Measurements from ENCODE around the gene PRM1.

Gene PRM1

GRCh38 chr16:11280616-11281522, at the start of gene PRM1:
PRM1 (minus strand) TSS chr16:11281330; CDS start chr16:11281238, 92 bp downstream.
- no peak within 1 kb of the TSS for H3K4me3 Mint-ChIP-seq
- peaks cover 3% of the 10 kb centered on the region for H3K36me3 Mint-ChIP-seq (ENCODE audit: low read depth)
- H3K4me1 Mint-ChIP-seq (ENCODE audit: low read depth) = peaks cover 18% of the 10 kb centered on the region
- H3K27ac Mint-ChIP-seq = no peak within 1 kb of the TSS
- no peaks in the 10 kb centered on the region for H3K9me3 Mint-ChIP-seq
- H3K27me3 Mint-ChIP-seq = no peaks in the 10 kb centered on the region

GRCh38 chr16:11330526-11331237, 49.6 kb upstream of the PRM1 start:
- H3K27me3 Mint-ChIP-seq = no peaks in the 10 kb centered on the region
- H3K27ac Mint-ChIP-seq = peak overlapping the region; percentile 24
- no peak overlapping the region for H3K4me3 Mint-ChIP-seq
- no peaks in the 10 kb centered on the region for H3K36me3 Mint-ChIP-seq (ENCODE audit: low read depth)
- H3K4me1 Mint-ChIP-seq (ENCODE audit: low read depth) = peaks cover 48% of the 10 kb centered on the region
- no peaks in the 10 kb centered on the region for H3K9me3 Mint-ChIP-seq

GRCh38 chr16:11329891-11330290, 48.8 kb upstream of the PRM1 start:
- H3K4me3 Mint-ChIP-seq = no peak overlapping the region
- H3K27ac Mint-ChIP-seq = no peak overlapping the region
- H3K36me3 Mint-ChIP-seq (ENCODE audit: low read depth) = no peaks in the 10 kb centered on the region
- no peaks in the 10 kb centered on the region for H3K27me3 Mint-ChIP-seq
- no peaks in the 10 kb centered on the region for H3K9me3 Mint-ChIP-seq
- peaks cover 56% of the 10 kb centered on the region for H3K4me1 Mint-ChIP-seq (ENCODE audit: low read depth)

- Mint-ChIP-seq H3K4me3 (peak overlapping the region; percentile 49), H3K27me3 (no peaks in the 10 kb centered on the region), H3K36me3 (ENCODE audit: low read depth) (no peaks in the 10 kb centered on the region), H3K9me3 (no peaks in the 10 kb centered on the region), H3K27ac (peak overlapping the region; percentile 15), H3K4me1 (ENCODE audit: low read depth) (peaks cover 59% of the 10 kb centered on the region)
These were observed 48.0 kb upstream of the PRM1 start for GRCh38 chr16:11329071-11329491.

- Mint-ChIP-seq H3K9me3 (no peaks in the 10 kb centered on the region), H3K4me3 (peak overlapping the region; percentile 55), H3K27me3 (no peaks in the 10 kb centered on the region), H3K4me1 (ENCODE audit: low read depth) (peaks cover 59% of the 10 kb centered on the region), H3K27ac (peak overlapping the region; percentile 75), H3K36me3 (ENCODE audit: low read depth) (no peaks in the 10 kb centered on the region)
These were observed 47.3 kb upstream of the PRM1 start for GRCh38 chr16:11328172-11329070.

GRCh38 chr16:11327277-11328171, 46.4 kb upstream of the PRM1 start:
- peaks cover 59% of the 10 kb centered on the region for H3K4me1 Mint-ChIP-seq (ENCODE audit: low read depth)
- H3K4me3 Mint-ChIP-seq = peak overlapping the region; percentile 55
- H3K9me3 Mint-ChIP-seq = no peaks in the 10 kb centered on the region
- H3K27me3 Mint-ChIP-seq = no peaks in the 10 kb centered on the region
- no peaks in the 10 kb centered on the region for H3K36me3 Mint-ChIP-seq (ENCODE audit: low read depth)
- peak overlapping the region; percentile 75 for H3K27ac Mint-ChIP-seq

GRCh38 chr16:11326737-11327276, 45.7 kb upstream of the PRM1 start:
- Mint-ChIP-seq H3K9me3 (no peaks in the 10 kb centered on the region), H3K4me1 (ENCODE audit: low read depth) (peaks cover 59% of the 10 kb centered on the region), H3K36me3 (ENCODE audit: low read depth) (no peaks in the 10 kb centered on the region), H3K27ac (peak overlapping the region; percentile 75), H3K4me3 (peak overlapping the region; percentile 55), H3K27me3 (no peaks in the 10 kb centered on the region)

- peaks cover 59% of the 10 kb centered on the region for H3K4me1 Mint-ChIP-seq (ENCODE audit: low read depth)
- H3K27ac Mint-ChIP-seq = peak overlapping the region; percentile 75
- H3K4me3 Mint-ChIP-seq = no peak overlapping the region
- H3K9me3 Mint-ChIP-seq = no peaks in the 10 kb centered on the region
- no peaks in the 10 kb centered on the region for H3K27me3 Mint-ChIP-seq
- H3K36me3 Mint-ChIP-seq (ENCODE audit: low read depth) = no peaks in the 10 kb centered on the region
These were observed 45.1 kb upstream of the PRM1 start for GRCh38 chr16:11326084-11326736.

- no peaks in the 10 kb centered on the region for H3K27me3 Mint-ChIP-seq
- H3K27ac Mint-ChIP-seq = peak overlapping the region; percentile 83
- H3K36me3 Mint-ChIP-seq (ENCODE audit: low read depth) = no peaks in the 10 kb centered on the region
- H3K4me3 Mint-ChIP-seq = no peak overlapping the region
- H3K4me1 Mint-ChIP-seq (ENCODE audit: low read depth) = peaks cover 54% of the 10 kb centered on the region
- no peaks in the 10 kb centered on the region for H3K9me3 Mint-ChIP-seq
These were observed 44.4 kb upstream of the PRM1 start for GRCh38 chr16:11325404-11326083.

- H3K27ac Mint-ChIP-seq = no peak overlapping the region
- H3K4me1 Mint-ChIP-seq (ENCODE audit: low read depth) = peaks cover 39% of the 10 kb centered on the region
- H3K4me3 Mint-ChIP-seq = no peak overlapping the region
- no peaks in the 10 kb centered on the region for H3K9me3 Mint-ChIP-seq
- H3K27me3 Mint-ChIP-seq = no peaks in the 10 kb centered on the region
- H3K36me3 Mint-ChIP-seq (ENCODE audit: low read depth) = no peaks in the 10 kb centered on the region
These were observed 42.6 kb upstream of the PRM1 start for GRCh38 chr16:11323551-11324336.

GRCh38 chr16:11322823-11323222, 41.7 kb upstream of the PRM1 start:
- no peaks in the 10 kb centered on the region for H3K27me3 Mint-ChIP-seq
- peaks cover 30% of the 10 kb centered on the region for H3K4me1 Mint-ChIP-seq (ENCODE audit: low read depth)
- H3K4me3 Mint-ChIP-seq = no peak overlapping the region
- H3K9me3 Mint-ChIP-seq = no peaks in the 10 kb centered on the region
- H3K36me3 Mint-ChIP-seq (ENCODE audit: low read depth) = no peaks in the 10 kb centered on the region
- H3K27ac Mint-ChIP-seq = no peak overlapping the region

GRCh38 chr16:11321662-11322061, 40.5 kb upstream of the PRM1 start:
- Mint-ChIP-seq H3K9me3 (no peaks in the 10 kb centered on the region), H3K27me3 (no peaks in the 10 kb centered on the region), H3K4me3 (no peak overlapping the region), H3K4me1 (ENCODE audit: low read depth) (peaks cover 18% of the 10 kb centered on the region), H3K27ac (no peak overlapping the region), H3K36me3 (ENCODE audit: low read depth) (no peaks in the 10 kb centered on the region)

Measured in stimulated activated naive CD8-positive, alpha-beta T cell treated with anti-CD3 and anti-CD28 coated beads, Interleukin-15, Interleukin-2, amounts not matched to agents 100 ng/mL and 50 ng/mL, for 24 hours (primary cell).